GM12865 (cell line): Measurements from ENCODE around the gene POU6F2.
"Not testable (repeated sequence)": the region's sequence is repeated elsewhere in the genome, so short reads cannot be mapped to it uniquely, and the experiment has no call there.

ENCODE experiments used
- DNase-seq: peaks from one replicate; pipeline ENCODE4 v3.0.0; 2010; ENCODE audit warnings: low read depth
- H3K4me3 ChIP-seq: 2 replicates; pipeline ENCODE4 v1.5.1; 2011; ENCODE audit warnings: mild to moderate bottlenecking, low read depth, low read length, control low read depth
- CTCF ChIP-seq: IDR thresholded peaks from 2 replicates; pipeline ENCODE4 v1.5.1; 2011; ENCODE audit warnings: low read length, control low read depth, low read depth, inconsistent platforms; ENCODE audit not compliant: insufficient read depth; ENCODE audit errors: missing control alignments

The POU6F2 gene

DNA sequence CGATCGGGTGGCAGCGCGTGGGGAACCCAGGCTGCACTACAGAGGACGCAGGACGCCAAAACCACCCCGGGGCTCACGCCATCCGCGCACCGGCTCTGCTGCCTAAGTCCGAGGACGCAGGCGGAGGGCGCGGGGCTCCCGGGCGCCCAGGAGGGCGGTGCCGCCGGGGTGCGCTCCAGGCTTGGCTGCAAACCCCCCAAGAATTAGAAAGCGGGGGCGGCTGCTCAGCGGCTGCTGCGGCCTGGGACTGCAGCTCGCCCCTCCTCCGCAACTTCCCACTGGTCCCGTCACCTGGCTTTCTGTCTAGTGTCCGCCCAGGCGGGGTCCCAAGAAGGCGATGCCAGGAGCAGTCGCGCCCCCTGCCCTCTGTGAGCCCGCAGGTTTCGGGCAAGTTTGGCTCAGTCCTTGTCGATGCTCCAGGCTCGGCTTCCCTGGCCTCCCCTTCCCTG, 1.7 kb upstream of the POU6F2 start:
- no peak for DNase-seq
- H3K4me3 ChIP-seq: no peak overlapping the region
- TF ChIP-seq CTCF: no peak

DNA sequence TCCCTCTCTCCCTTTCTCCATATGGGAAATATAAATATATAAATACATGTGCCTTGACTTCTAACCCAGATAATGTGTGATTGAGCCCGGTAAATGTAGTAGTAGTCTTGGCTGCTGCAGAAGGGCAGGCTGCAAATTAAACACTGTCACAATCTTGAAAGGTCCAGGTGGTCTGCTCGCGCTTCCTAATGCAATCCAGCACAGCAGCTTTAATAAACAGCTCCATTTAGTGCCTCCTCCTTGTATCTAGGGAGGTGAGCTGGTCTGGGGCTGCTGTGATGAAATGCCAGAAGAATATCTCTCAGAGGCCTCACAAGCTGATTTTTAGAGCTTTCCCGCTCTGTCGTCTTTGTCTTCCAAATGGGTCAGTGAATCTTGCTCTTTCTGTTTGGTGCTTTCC, 782 bp downstream of the POU6F2 start:
- no peak for TF ChIP-seq CTCF
- DNase-seq: no peak
- H3K4me3 ChIP-seq: no peak overlapping the region

GRCh38 chr7:38992203-38992602, 14.5 kb downstream of the POU6F2 start:
- TF ChIP-seq CTCF: no peak
- DNase-seq: no peak
- no peak overlapping the region for H3K4me3 ChIP-seq

DNA sequence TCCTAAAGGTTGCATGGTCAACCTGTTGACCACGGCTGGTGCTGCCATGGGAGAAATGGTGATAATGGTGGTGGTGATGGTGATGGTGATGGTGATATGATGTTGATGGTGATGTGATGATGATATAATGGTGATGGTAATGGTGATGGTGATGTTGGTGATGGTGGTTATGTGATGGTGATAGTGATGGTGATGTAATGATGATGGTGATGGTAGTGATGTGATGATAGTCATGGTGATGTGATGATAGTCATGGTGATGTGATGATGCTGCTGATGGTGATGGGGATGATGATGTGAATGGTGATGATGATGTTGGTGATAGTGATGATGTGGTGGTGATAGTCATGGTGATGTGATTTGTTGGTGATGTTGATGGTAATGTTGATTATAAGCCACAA, 23.9 kb downstream of the POU6F2 start:
- H3K4me3 ChIP-seq: no peak overlapping the region
- no peak for TF ChIP-seq CTCF
- no peak for DNase-seq

- no peak overlapping the region for H3K4me3 ChIP-seq
- DNase-seq: no peak
- no peak for TF ChIP-seq CTCF
These were observed 25.0 kb downstream of the POU6F2 start for GRCh38 chr7:39002755-39003154.

GRCh38 chr7:39005036-39005435, 27.3 kb downstream of the POU6F2 start:
- DNase-seq: no peak
- no peak for TF ChIP-seq CTCF
- no peak overlapping the region for H3K4me3 ChIP-seq

DNA sequence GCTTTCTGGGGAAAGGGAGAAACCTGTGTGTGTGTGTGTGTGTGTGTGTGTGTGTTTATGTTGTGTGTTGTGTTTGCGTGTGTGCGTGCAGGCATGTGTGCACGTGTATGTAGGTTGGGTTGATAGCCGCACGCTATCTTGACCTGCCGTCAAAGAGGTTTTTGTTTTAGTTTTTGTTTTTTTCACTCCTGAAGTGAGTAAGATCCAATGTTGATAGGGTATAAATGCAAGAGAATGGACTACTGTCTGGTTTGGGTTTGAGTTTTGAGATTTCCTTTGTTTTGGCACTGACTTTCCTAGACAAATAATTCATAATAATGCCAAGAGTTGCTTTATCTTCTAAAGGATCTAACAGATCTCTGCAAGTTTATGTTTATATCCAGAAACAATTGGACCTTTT, 27.8 kb downstream of the POU6F2 start:
- no peak for DNase-seq
- no peak for TF ChIP-seq CTCF
- H3K4me3 ChIP-seq: no peak overlapping the region

GRCh38 chr7:39013049-39013939, 35.6 kb downstream of the POU6F2 start:
- DNase-seq, H3K4me3 ChIP-seq: not testable (repeated sequence)
